Measurements from ENCODE around the gene AJM1. TPM values are rescaled to one million over a fixed set of nuclear protein-coding genes. Genes with fewer than 3 reads are reported as not detected.

AJM1 gene
- total RNA-seq, 2 experiments from 2014 or later: 1.1 to 1.2 TPM

- DNase-seq (peak in 1 of 14 experiments; percentile 24), ATAC-seq (ENCODE audit: poor library complexity) (no peak)
- Mint-ChIP-seq H3K27ac (no peak overlapping the region), H3K9me3 (no peaks in the 10 kb centered on the region), H3K4me3 (no peak overlapping the region), H3K36me3 (ENCODE audit: low read depth) (peaks cover 7% of the 10 kb centered on the region), H3K27me3 (peaks cover 5% of the 10 kb centered on the region), H3K4me1 (ENCODE audit: low read depth) (peaks cover 5% of the 10 kb centered on the region)
- H3K4me1 ChIP-seq (ENCODE audit: insufficient read depth, low read length): peaks cover 15% of the 10 kb centered on the region
- no peak overlapping the region for H3K4me3 ChIP-seq (ENCODE audit: low read length)
- peaks cover 10% of the 10 kb centered on the region for H3K36me3 ChIP-seq (ENCODE audit: insufficient read depth, low read length)
- H3K27me3 ChIP-seq (ENCODE audit: control insufficient read depth in 1 of 2, insufficient read depth in 2 of 2, low read length in 2 of 2): no peaks in the 10 kb centered on the region
- no peak overlapping the region for H3K27ac ChIP-seq (ENCODE audit: low read depth in 1 of 2, low read length in 2 of 2)
- CTCF ChIA-PET: no interaction called here
- POLR2A ChIA-PET: no interaction called here
- H3K9me3 ChIP-seq (ENCODE audit: control insufficient read depth in 1 of 2, insufficient read depth in 1 of 2, low read length in 2 of 2): no peaks in the 10 kb centered on the region
- intact Hi-C loops (cut with DNase I, micrococcal nuclease): no loop called here
- TF ChIP-seq, protein P1, sequence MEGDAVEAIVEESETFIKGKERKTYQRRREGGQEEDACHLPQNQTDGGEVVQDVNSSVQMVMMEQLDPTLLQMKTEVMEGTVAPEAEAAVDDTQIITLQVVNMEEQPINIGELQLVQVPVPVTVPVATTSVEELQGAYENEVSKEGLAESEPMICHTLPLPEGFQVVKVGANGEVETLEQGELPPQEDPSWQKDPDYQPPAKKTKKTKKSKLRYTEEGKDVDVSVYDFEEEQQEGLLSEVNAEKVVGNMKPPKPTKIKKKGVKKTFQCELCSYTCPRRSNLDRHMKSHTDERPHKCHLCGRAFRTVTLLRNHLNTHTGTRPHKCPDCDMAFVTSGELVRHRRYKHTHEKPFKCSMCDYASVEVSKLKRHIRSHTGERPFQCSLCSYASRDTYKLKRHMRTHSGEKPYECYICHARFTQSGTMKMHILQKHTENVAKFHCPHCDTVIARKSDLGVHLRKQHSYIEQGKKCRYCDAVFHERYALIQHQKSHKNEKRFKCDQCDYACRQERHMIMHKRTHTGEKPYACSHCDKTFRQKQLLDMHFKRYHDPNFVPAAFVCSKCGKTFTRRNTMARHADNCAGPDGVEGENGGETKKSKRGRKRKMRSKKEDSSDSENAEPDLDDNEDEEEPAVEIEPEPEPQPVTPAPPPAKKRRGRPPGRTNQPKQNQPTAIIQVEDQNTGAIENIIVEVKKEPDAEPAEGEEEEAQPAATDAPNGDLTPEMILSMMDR (IDR thresholded peaks at IDR 0.05): no peak
Observed at GRCh38 chr9:136853596-136854112, 11.4 kb downstream of the AJM1 start.

DNA sequence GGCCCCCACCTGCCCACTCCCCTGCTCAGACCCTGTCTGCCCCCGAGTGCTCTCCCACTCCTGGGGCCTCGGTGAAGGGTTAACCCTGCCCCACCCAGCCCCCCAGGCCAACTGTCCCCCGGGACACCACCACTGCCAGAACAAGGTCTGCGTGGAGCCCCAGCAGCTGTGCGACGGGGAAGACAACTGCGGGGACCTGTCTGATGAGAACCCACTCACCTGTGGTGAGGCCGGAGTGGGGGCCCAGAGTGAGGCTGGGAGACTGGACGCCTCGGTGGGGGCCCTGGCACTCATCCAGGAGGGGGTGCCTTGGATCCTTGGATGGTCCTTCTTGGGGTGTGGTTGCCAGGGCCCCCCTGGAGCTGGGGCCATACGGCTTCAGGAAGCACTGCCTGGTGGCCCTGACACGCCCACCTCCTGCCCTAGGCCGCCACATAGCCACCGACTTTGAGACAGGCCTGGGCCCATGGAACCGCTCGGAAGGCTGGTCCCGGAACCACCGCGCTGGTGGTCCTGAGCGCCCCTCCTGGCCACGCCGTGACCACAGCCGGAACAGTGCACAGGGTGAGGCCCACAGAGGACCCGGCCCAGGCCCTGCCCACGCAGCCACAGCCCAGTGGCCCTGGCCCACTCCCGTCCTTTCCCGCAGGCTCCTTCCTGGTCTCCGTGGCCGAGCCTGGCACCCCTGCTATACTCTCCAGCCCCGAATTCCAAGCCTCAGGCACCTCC lies 12.0 kb downstream of the AJM1 start:
- Mint-ChIP-seq H3K4me3 (no peak overlapping the region), H3K9me3 (no peaks in the 10 kb centered on the region), H3K4me1 (ENCODE audit: low read depth) (peaks cover under 1% of the 10 kb centered on the region), H3K27ac (no peak overlapping the region), H3K27me3 (peaks cover under 1% of the 10 kb centered on the region), H3K36me3 (ENCODE audit: low read depth) (peaks cover under 1% of the 10 kb centered on the region)
- ChIA-PET CTCF (no interaction called here), POLR2A (no interaction called here)
- intact Hi-C loops (cut with DNase I, micrococcal nuclease): no loop called here
- Histone ChIP-seq H3K4me3 (ENCODE audit: low read length) (no peak overlapping the region), H3K36me3 (ENCODE audit: insufficient read depth, low read length) (peaks cover 10% of the 10 kb centered on the region), H3K27ac (ENCODE audit: low read depth in 1 of 2, low read length in 2 of 2) (no peak overlapping the region), H3K9me3 (ENCODE audit: control insufficient read depth in 1 of 2, insufficient read depth in 1 of 2, low read length in 2 of 2) (no peaks in the 10 kb centered on the region), H3K27me3 (ENCODE audit: control insufficient read depth in 1 of 2, insufficient read depth in 2 of 2, low read length in 2 of 2) (no peaks in the 10 kb centered on the region), H3K4me1 (ENCODE audit: insufficient read depth, low read length) (peaks cover 13% of the 10 kb centered on the region)
- DNase-seq (peak in 2 of 14 experiments; percentile 0 to 27), ATAC-seq (ENCODE audit: poor library complexity) (no peak)
- TF ChIP-seq, protein P1 (IDR thresholded peaks at IDR 0.05): no peak

GRCh38 chr9:136854842-136855460 lies 12.7 kb downstream of the AJM1 start:
- TF ChIP-seq, protein P1 (IDR thresholded peaks at IDR 0.05): no peak
- ChIA-PET POLR2A (no interaction called here), CTCF (no interaction called here)
- DNase-seq (peak in 2 of 14 experiments; percentile 0 to 22), ATAC-seq (ENCODE audit: poor library complexity) (no peak)
- Mint-ChIP-seq H3K27me3 (no peaks in the 10 kb centered on the region), H3K4me1 (ENCODE audit: low read depth) (no peaks in the 10 kb centered on the region), H3K36me3 (ENCODE audit: low read depth) (no peaks in the 10 kb centered on the region), H3K4me3 (no peak overlapping the region), H3K27ac (no peak overlapping the region), H3K9me3 (no peaks in the 10 kb centered on the region)
- peaks cover 10% of the 10 kb centered on the region for H3K36me3 ChIP-seq (ENCODE audit: insufficient read depth, low read length)
- H3K9me3 ChIP-seq (ENCODE audit: control insufficient read depth in 1 of 2, insufficient read depth in 1 of 2, low read length in 2 of 2): no peaks in the 10 kb centered on the region
- H3K4me3 ChIP-seq (ENCODE audit: low read length): no peak overlapping the region
- H3K27ac ChIP-seq (ENCODE audit: low read depth in 1 of 2, low read length in 2 of 2): no peak overlapping the region
- no peaks in the 10 kb centered on the region for H3K27me3 ChIP-seq (ENCODE audit: control insufficient read depth in 1 of 2, insufficient read depth in 2 of 2, low read length in 2 of 2)
- intact Hi-C loops (cut with DNase I, micrococcal nuclease): no loop called here
- H3K4me1 ChIP-seq (ENCODE audit: insufficient read depth, low read length): peaks cover 8% of the 10 kb centered on the region

Measured in CD4-positive, alpha-beta T cell (primary cell).